ENCODE measurements around the gene EMC1. TPM values are rescaled to one million over a fixed set of nuclear protein-coding genes. Genes with fewer than 3 reads are reported as not detected.

The EMC1 gene
- total RNA-seq, 2 experiments from 2014 or later = 21.9 to 22.2 TPM

GRCh38 chr1:19255288-19255687 is 4.0 kb upstream of the EMC1 start:
- Histone ChIP-seq H3K4me1 (ENCODE audit: insufficient read depth, low read length) (peaks cover 36% of the 10 kb centered on the region), H3K9me3 (ENCODE audit: control insufficient read depth in 1 of 2, insufficient read depth in 1 of 2, low read length in 2 of 2) (no peaks in the 10 kb centered on the region), H3K36me3 (ENCODE audit: insufficient read depth, low read length) (peaks cover 52% of the 10 kb centered on the region), H3K4me3 (ENCODE audit: low read length) (no peak overlapping the region), H3K27ac (ENCODE audit: low read depth in 1 of 2, low read length in 2 of 2) (no peak overlapping the region), H3K27me3 (ENCODE audit: control insufficient read depth in 1 of 2, insufficient read depth in 2 of 2, low read length in 2 of 2) (no peaks in the 10 kb centered on the region)
- ATAC-seq (ENCODE audit: poor library complexity) (no peak), DNase-seq (no peak)
- no peak for TF ChIP-seq CTCF (IDR thresholded peaks at IDR 0.05)
- H3K4me1 Mint-ChIP-seq (ENCODE audit: low read depth) = peaks cover 36% of the 10 kb centered on the region
- H3K27me3 Mint-ChIP-seq = no peaks in the 10 kb centered on the region
- CTCF ChIA-PET = interaction anchor here (1.0 kb wide), 1 partner anchor 14 kb away, joined by 3 read pairs; no protein-coding TSS in a partner anchor
- no peak overlapping the region for H3K27ac Mint-ChIP-seq
- POLR2A ChIA-PET = no interaction called here
- intact Hi-C loops (cut with DNase I, micrococcal nuclease) = loop anchor here in 1 of 2 experiments (2.0 kb wide), 2 partner anchors 56 to 340 kb away; no protein-coding TSS in a partner anchor
- H3K9me3 Mint-ChIP-seq = no peaks in the 10 kb centered on the region
- H3K36me3 Mint-ChIP-seq (ENCODE audit: low read depth) = peaks cover 58% of the 10 kb centered on the region
- no peak overlapping the region for H3K4me3 Mint-ChIP-seq

- DNase-seq = no peak
- intact Hi-C loops (cut with DNase I, micrococcal nuclease) = loop anchor here in 1 of 2 experiments (2.0 to 5.0 kb wide), 4 partner anchors 56 to 1253 kb away; partner anchors contain the start of genes CAPZB and MUL1
- Histone ChIP-seq H3K9me3 (ENCODE audit: control insufficient read depth in 1 of 2, insufficient read depth in 1 of 2, low read length in 2 of 2) (no peaks in the 10 kb centered on the region), H3K27me3 (ENCODE audit: control insufficient read depth in 1 of 2, insufficient read depth in 2 of 2, low read length in 2 of 2) (no peaks in the 10 kb centered on the region), H3K36me3 (ENCODE audit: insufficient read depth, low read length) (peaks cover 46% of the 10 kb centered on the region), H3K4me3 (ENCODE audit: low read length) (no peak overlapping the region), H3K4me1 (ENCODE audit: insufficient read depth, low read length) (peaks cover 40% of the 10 kb centered on the region), H3K27ac (ENCODE audit: low read depth in 1 of 2, low read length in 2 of 2) (no peak overlapping the region)
- Mint-ChIP-seq H3K27me3 (no peaks in the 10 kb centered on the region), H3K4me3 (peak overlapping the region; percentile 11), H3K4me1 (ENCODE audit: low read depth) (peaks cover 39% of the 10 kb centered on the region), H3K27ac (no peak overlapping the region), H3K36me3 (ENCODE audit: low read depth) (peaks cover 50% of the 10 kb centered on the region), H3K9me3 (no peaks in the 10 kb centered on the region)
- no peak for ATAC-seq (ENCODE audit: poor library complexity)
- CTCF ChIA-PET = no interaction called here
- POLR2A ChIA-PET = no interaction called here
- no peak for TF ChIP-seq CTCF (IDR thresholded peaks at IDR 0.05)
Observed at GRCh38 chr1:19254416-19254815, 3.1 kb upstream of the EMC1 start.

GRCh38 chr1:19250629-19251304 is 557 bp downstream of the EMC1 start:
- Mint-ChIP-seq H3K4me3 (peak overlapping the region; percentile 96), H3K36me3 (ENCODE audit: low read depth) (peaks cover 17% of the 10 kb centered on the region), H3K4me1 (ENCODE audit: low read depth) (peaks cover 34% of the 10 kb centered on the region), H3K27me3 (no peaks in the 10 kb centered on the region), H3K9me3 (no peaks in the 10 kb centered on the region), H3K27ac (peak overlapping the region; percentile 94)
- Histone ChIP-seq H3K36me3 (ENCODE audit: insufficient read depth, low read length) (peaks cover 17% of the 10 kb centered on the region), H3K4me3 (ENCODE audit: low read length) (peak overlapping the region; percentile 80), H3K9me3 (ENCODE audit: control insufficient read depth in 1 of 2, insufficient read depth in 1 of 2, low read length in 2 of 2) (no peaks in the 10 kb centered on the region), H3K27me3 (ENCODE audit: control insufficient read depth in 1 of 2, insufficient read depth in 2 of 2, low read length in 2 of 2) (no peaks in the 10 kb centered on the region), H3K27ac (ENCODE audit: low read depth in 1 of 2, low read length in 2 of 2) (peak overlapping the region; percentile 93 to 95), H3K4me1 (ENCODE audit: insufficient read depth, low read length) (peaks cover 40% of the 10 kb centered on the region)
- POLR2A ChIA-PET = interaction anchor here (1.0 to 3.1 kb wide), 6 partner anchors 11 to 396 kb away, joined by 3 to 26 read pairs (median 5); partner anchors contain the start of gene UBR4
- ATAC-seq (ENCODE audit: poor library complexity) = no peak
- intact Hi-C loops (cut with DNase I, micrococcal nuclease) = loop anchor here (1.0 to 5.0 kb wide), 5 partner anchors 40 to 1257 kb away; partner anchors contain the start of genes UBR4 (in 2 of the 2), ALDH4A1 (in 1 of the 2), CAPZB (in 1 of the 2) and MUL1 (in 1 of the 2)
- CTCF ChIA-PET = interaction anchor here (1.1 to 1.5 kb wide), 2 partner anchors 9 to 1382 kb away, joined by 3 read pairs; no protein-coding TSS in a partner anchor
- no peak for DNase-seq
- no peak for TF ChIP-seq CTCF (IDR thresholded peaks at IDR 0.05)

All from CD4-positive, alpha-beta T cell (primary cell).